Prostate gland (tissue), 1 donor: ENCODE results near the gene NLRC5.

Source experiments
- POLR2A ChIP-seq: fragments of 450-650 bp; IDR thresholded peaks from one replicate; pipeline ENCODE4 v1.6.1; 2016; ENCODE audit warnings: antibody characterized with exemption, mild to moderate bottlenecking
- POLR2AphosphoS5 ChIP-seq: sonication (generic); formaldehyde crosslinking; IDR thresholded peaks from one replicate; pipeline ENCODE4 v1.6.1; 2017; ENCODE audit warnings: antibody characterized with exemption

- TF ChIP-seq POLR2AphosphoS5 (no peak), POLR2A (no peak)
Measured at GRCh38 chr16:56998861-56999260, 9.5 kb downstream of the NLRC5 start.
